Neural progenitor cell (in vitro differentiated cells): ENCODE results near the gene ZNF655. TPM values are rescaled to one million over a fixed set of nuclear protein-coding genes. Genes with fewer than 3 reads are reported as not detected.

ENCODE experiments used
- DNase-seq: peaks from one replicate; pipeline ENCODE4 v3.0.0-alpha.2; 2016; ENCODE audit warnings: low spot score
- H2AFZ ChIP-seq: fragments of 200-600 bp; sonication (generic); replicated peaks from 2 replicates; pipeline ENCODE4 v1.6.1; 2016; ENCODE audit warnings: antibody characterized with exemption
- H3F3A ChIP-seq: fragments of 200-600 bp; sonication (generic); 2 replicates; pipeline ENCODE4 v1.6.1; 2016; ENCODE audit warnings: antibody characterized with exemption, low read depth
- H3K27ac ChIP-seq: fragments of 200-600 bp; sonication (generic); 2 replicates; pipeline ENCODE4 v1.5.1; 2016; ENCODE audit warnings: mild to moderate bottlenecking
- H3K27me3 ChIP-seq: fragments of 200-600 bp; sonication (generic); 2 replicates; pipeline ENCODE4 v1.6.1; 2016; ENCODE audit warnings: mild to moderate bottlenecking, moderate library complexity
- H3K36me3 ChIP-seq: fragments of 200-600 bp; sonication (generic); 2 replicates; pipeline ENCODE4 v1.5.1; 2016
- H3K4me1 ChIP-seq: fragments of 200-600 bp; sonication (generic); 2 replicates; pipeline ENCODE4 v1.6.1; 2016; ENCODE audit warnings: mixed run types
- H3K4me2 ChIP-seq: fragments of 200-600 bp; sonication (generic); 2 replicates; pipeline ENCODE4 v1.6.1; 2016
- H3K4me3 ChIP-seq: fragments of 200-600 bp; sonication (generic); 2 replicates; pipeline ENCODE4 v1.5.1; 2016
- H3K79me2 ChIP-seq: fragments of 200-600 bp; sonication (generic); 2 replicates; pipeline ENCODE4 v1.6.1; 2016; ENCODE audit warnings: low read depth
- H3K9ac ChIP-seq: fragments of 200-600 bp; sonication (generic); 2 replicates; pipeline ENCODE4 v1.6.1; 2016
- H3K9me3 ChIP-seq: fragments of 200-600 bp; sonication (generic); 2 replicates; pipeline ENCODE4 v1.5.1; 2016; ENCODE audit warnings: low read depth
- H4K20me1 ChIP-seq: fragments of 200-600 bp; sonication (generic); 2 replicates; pipeline ENCODE4 v1.6.1; 2016; ENCODE audit warnings: low read depth
- H3K27ac Mint-ChIP-seq: 3 replicates; pipeline ENCODE4 v1.8.0; 2021; ENCODE audit warnings: mixed read lengths
- H3K27me3 Mint-ChIP-seq: 2 replicates; pipeline ENCODE4 v1.8.0; 2022; ENCODE audit warnings: low read depth, mild to moderate bottlenecking, inconsistent platforms, moderate library complexity, mixed read lengths; ENCODE audit not compliant: insufficient read depth
- H3K36me3 Mint-ChIP-seq: 3 replicates; pipeline ENCODE4 v1.8.0; 2021; ENCODE audit warnings: mixed read lengths
- H3K4me1 Mint-ChIP-seq: 3 replicates; pipeline ENCODE4 v1.8.0; 2021; ENCODE audit warnings: mixed read lengths
- H3K4me3 Mint-ChIP-seq: 3 replicates; pipeline ENCODE4 v1.8.0; 2021; ENCODE audit warnings: mild to moderate bottlenecking, moderate library complexity, mixed read lengths
- H3K9me3 Mint-ChIP-seq: 3 replicates; pipeline ENCODE4 v1.8.0; 2020; ENCODE audit warnings: mixed read lengths
- EZH2 ChIP-seq: fragments of 200-600 bp; sonication (generic); IDR thresholded peaks from 2 replicates; pipeline ENCODE4 v1.6.1; 2017; ENCODE audit warnings: antibody characterized with exemption, mild to moderate bottlenecking, moderate library complexity
- EZH2phosphoT487 ChIP-seq: fragments of 200-600 bp; sonication (generic); IDR thresholded peaks from 2 replicates; pipeline ENCODE4 v1.6.1; 2017; ENCODE audit warnings: antibody characterized with exemption
- total RNA-seq: library from RNA; depleted of rRNA; stranded (reverse); fragments of >200 nt; gene quantifications from 2 replicates; pipeline ENCODE4 v1.2.3, GENCODE V29; 2015; ENCODE audit warnings: low replicate concordance
- TF ChIP-seq, protein P1 (sequence below): fragments of 200-600 bp; sonication (generic); IDR thresholded peaks from 2 replicates; pipeline ENCODE4 v1.5.1; 2017; ENCODE audit warnings: antibody characterized with exemption, mild to moderate bottlenecking

ZNF655 gene
- total RNA-seq, 1 donor from 2014 or later, result 66.3 TPM

DNA sequence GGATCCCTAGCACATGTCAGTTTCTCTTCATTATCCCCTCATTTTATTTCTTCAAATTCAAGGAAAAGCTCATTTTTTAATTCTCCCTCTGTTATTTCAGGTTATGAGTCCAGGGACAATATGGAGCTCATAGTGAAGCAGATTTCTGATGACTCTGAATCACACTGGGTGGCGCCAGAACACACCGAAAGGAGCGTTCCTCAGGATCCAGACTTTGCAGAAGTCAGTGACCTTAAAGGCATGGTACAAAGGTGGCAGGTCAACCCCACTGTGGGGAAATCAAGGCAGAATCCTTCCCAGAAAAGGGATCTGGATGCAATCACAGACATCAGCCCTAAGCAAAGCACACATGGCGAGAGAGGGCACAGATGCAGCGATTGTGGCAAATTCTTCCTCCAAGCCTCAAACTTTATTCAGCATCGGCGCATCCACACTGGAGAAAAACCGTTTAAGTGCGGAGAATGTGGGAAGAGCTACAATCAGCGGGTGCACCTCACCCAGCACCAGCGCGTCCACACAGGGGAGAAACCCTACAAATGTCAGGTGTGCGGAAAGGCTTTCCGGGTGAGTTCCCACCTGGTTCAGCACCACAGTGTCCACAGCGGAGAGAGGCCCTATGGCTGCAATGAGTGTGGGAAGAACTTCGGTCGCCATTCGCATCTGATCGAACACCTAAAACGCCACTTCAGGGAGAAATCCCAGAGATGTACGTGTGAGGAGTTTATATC is 32.6 kb upstream of the ZNF655 start:
- no peaks in the 10 kb centered on the region for H3K79me2 ChIP-seq
- no peak overlapping the region for H3K9ac ChIP-seq
- H3K4me3 ChIP-seq, result no peak overlapping the region
- Mint-ChIP-seq H3K36me3 (peaks cover 55% of the 10 kb centered on the region), H3K4me1 (no peaks in the 10 kb centered on the region), H3K4me3 (no peak overlapping the region), H3K27me3 (peaks cover 10% of the 10 kb centered on the region), H3K9me3 (peaks cover 29% of the 10 kb centered on the region), H3K27ac (no peak overlapping the region)
- H3K9me3 ChIP-seq, result peaks cover 8% of the 10 kb centered on the region
- no peak for TF ChIP-seq EZH2
- TF ChIP-seq, protein P1, sequence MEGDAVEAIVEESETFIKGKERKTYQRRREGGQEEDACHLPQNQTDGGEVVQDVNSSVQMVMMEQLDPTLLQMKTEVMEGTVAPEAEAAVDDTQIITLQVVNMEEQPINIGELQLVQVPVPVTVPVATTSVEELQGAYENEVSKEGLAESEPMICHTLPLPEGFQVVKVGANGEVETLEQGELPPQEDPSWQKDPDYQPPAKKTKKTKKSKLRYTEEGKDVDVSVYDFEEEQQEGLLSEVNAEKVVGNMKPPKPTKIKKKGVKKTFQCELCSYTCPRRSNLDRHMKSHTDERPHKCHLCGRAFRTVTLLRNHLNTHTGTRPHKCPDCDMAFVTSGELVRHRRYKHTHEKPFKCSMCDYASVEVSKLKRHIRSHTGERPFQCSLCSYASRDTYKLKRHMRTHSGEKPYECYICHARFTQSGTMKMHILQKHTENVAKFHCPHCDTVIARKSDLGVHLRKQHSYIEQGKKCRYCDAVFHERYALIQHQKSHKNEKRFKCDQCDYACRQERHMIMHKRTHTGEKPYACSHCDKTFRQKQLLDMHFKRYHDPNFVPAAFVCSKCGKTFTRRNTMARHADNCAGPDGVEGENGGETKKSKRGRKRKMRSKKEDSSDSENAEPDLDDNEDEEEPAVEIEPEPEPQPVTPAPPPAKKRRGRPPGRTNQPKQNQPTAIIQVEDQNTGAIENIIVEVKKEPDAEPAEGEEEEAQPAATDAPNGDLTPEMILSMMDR, result peak; percentile 42
- no peak overlapping the region for H2AFZ ChIP-seq
- H4K20me1 ChIP-seq, result no peaks in the 10 kb centered on the region
- H3K36me3 ChIP-seq, result peaks cover 19% of the 10 kb centered on the region
- H3K27me3 ChIP-seq, result no peaks in the 10 kb centered on the region
- H3K4me2 ChIP-seq, result no peak overlapping the region
- DNase-seq, result peak; percentile 17
- H3K4me1 ChIP-seq, result no peaks in the 10 kb centered on the region
- H3F3A ChIP-seq, result peaks cover under 1% of the 10 kb centered on the region
- H3K27ac ChIP-seq, result no peak overlapping the region

DNA sequence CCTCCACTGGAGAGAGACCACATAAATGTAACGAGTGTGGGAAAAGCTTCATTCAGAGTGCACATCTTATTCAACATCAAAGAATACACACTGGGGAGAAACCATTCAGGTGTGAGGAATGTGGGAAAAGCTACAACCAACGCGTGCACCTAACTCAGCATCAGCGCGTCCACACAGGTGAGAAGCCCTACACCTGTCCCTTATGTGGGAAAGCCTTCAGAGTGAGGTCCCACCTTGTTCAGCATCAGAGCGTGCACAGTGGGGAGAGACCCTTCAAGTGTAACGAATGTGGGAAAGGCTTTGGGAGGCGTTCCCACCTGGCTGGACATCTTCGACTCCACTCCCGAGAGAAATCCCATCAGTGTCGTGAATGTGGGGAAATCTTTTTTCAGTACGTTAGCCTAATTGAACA is 27.1 kb upstream of the ZNF655 start:
- Histone ChIP-seq H3K27ac (no peak overlapping the region), H3K4me3 (peak overlapping the region; percentile 4), H2AFZ (no peak overlapping the region), H3K36me3 (peaks cover 41% of the 10 kb centered on the region), H3K4me1 (no peaks in the 10 kb centered on the region), H3F3A (peaks cover 7% of the 10 kb centered on the region), H3K9ac (no peak overlapping the region), H4K20me1 (no peaks in the 10 kb centered on the region), H3K4me2 (no peak overlapping the region), H3K9me3 (peaks cover 34% of the 10 kb centered on the region), H3K79me2 (no peaks in the 10 kb centered on the region), H3K27me3 (no peaks in the 10 kb centered on the region)
- no peak overlapping the region for H3K27ac Mint-ChIP-seq
- H3K27me3 Mint-ChIP-seq, result peaks cover 10% of the 10 kb centered on the region
- peaks cover 71% of the 10 kb centered on the region for H3K36me3 Mint-ChIP-seq
- no peak for DNase-seq
- TF ChIP-seq EZH2 (no peak), EZH2phosphoT487 (no peak)
- TF ChIP-seq, protein P1, result no peak
- no peak overlapping the region for H3K4me3 Mint-ChIP-seq
- H3K9me3 Mint-ChIP-seq, result peaks cover 64% of the 10 kb centered on the region
- no peaks in the 10 kb centered on the region for H3K4me1 Mint-ChIP-seq

DNA sequence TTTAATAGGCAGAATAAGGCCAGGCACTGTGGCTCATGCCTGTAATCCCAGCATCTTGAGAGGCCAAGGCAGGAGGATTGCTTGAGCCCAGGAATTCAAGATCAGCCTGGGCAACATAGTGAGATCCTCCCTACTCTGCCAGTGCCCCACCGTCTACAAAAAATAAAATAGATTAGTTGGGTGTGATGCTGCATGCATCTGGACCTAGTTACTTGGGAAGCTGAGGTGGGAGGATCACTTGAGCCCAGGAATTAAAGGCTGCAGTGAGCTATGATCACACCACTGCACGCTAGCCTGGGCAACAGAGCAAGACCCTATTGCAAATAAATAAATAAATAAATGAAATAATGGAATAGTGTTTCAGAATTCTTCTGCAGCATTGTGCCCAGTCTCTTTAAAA is 22.8 kb upstream of the ZNF655 start:
- Histone ChIP-seq H3K9me3 (peaks cover 32% of the 10 kb centered on the region), H3K27ac (no peak overlapping the region), H4K20me1 (no peaks in the 10 kb centered on the region), H2AFZ (no peak overlapping the region), H3K4me2 (no peak overlapping the region), H3K9ac (no peak overlapping the region), H3K79me2 (no peaks in the 10 kb centered on the region), H3K4me1 (no peaks in the 10 kb centered on the region), H3K36me3 (peaks cover 24% of the 10 kb centered on the region), H3K4me3 (no peak overlapping the region), H3F3A (peaks cover 7% of the 10 kb centered on the region), H3K27me3 (no peaks in the 10 kb centered on the region)
- Mint-ChIP-seq H3K9me3 (peaks cover 62% of the 10 kb centered on the region), H3K36me3 (peaks cover 48% of the 10 kb centered on the region), H3K4me3 (no peak overlapping the region), H3K27me3 (peaks cover 6% of the 10 kb centered on the region), H3K4me1 (no peaks in the 10 kb centered on the region), H3K27ac (no peak overlapping the region)
- DNase-seq, result no peak
- TF ChIP-seq, protein P1, result no peak
- TF ChIP-seq EZH2 (no peak), EZH2phosphoT487 (no peak)
